Hippocampal formation (tissue), 2 donors: ENCODE measurements around the gene DALRD3.
"Not testable (repeated sequence)": the region's sequence is repeated elsewhere in the genome, so short reads cannot be mapped to it uniquely, and the experiment has no call there.

ENCODE experiments used
- DNase-seq, 2 donors: peaks; one replicate each; lab custom pipeline; 2025; lab: John Stamatoyannopoulos, UW

DALRD3 gene

DNA sequence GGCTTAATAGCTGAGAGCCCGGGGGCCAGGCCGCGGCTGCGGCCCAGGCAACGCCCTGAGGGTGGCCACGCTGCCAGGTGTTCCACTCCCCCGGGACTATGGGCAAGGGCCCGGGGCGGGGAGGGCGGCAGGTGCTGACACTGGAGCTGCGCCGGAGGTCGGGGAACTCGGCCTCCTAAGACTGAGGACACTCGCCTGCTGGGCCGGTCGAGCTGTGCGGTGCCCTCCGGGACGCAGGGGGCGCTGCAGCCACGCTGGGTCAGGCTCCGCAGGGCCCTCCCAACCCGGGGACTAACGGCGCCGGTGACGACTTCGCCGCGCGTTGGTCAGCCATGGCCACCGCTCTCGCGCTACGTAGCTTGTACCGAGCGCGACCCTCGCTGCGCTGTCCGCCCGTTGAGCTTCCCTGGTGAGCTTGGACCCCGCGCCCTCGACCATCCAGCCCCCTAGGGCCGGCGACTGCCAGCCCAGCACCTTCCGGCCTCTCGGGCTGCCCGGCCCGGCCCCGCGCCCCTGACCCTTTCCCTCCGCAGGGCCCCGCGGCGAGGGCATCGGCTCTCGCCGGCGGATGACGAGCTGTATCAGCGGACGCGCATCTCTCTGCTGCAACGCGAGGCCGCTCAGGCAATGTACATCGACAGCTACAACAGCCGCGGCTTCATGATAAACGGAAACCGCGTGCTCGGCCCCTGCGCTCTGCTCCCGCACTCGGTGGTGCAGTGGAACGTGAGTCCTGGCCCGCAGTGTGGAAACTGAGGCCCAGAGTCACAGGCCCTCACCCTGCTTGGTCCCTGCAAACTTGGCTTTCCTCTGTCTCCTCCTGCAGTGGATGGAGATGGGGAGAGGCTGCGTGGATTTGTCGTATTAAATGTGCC, 3.7 kb upstream of the DALRD3 start, which contains the start of gene NDUFAF3:
Gene NDUFAF3 (plus strand): TSS at position 309 of the 875 bp plus-strand sequence. CDS start 24 bp downstream, at position 333.
- peak; percentile 76 to 80 for DNase-seq

DNA sequence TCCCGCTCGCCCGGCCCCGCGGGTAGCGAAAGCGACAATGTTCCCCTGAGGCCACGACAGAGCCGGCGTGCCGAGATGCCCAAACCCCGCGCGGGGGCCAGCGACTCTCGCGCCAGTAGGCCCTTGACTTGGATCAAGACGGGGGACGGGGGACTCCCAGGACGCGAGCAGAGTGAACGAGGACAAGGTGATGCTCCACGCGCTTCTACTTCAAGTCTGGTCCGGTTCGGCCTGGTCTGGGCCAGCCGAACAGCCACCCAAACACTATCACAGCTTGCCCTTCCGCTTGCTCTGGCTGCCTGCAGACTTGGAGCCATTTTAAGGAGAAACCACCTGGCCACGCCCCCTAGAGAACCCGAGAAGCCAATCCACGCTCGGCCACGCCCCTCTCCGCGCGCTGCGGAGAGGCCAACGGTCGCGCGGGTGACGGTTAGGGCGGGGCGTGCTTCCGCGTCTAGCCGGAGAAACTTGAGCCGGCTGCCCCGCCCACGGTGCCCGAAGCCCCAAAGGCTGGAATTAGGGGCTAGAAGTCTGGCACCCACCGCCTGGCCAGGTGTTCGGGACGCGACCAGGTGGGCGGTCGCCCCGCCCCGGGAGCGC, 2.9 kb upstream of the DALRD3 start:
- DNase-seq = peak; percentile 95 to 96

DNA sequence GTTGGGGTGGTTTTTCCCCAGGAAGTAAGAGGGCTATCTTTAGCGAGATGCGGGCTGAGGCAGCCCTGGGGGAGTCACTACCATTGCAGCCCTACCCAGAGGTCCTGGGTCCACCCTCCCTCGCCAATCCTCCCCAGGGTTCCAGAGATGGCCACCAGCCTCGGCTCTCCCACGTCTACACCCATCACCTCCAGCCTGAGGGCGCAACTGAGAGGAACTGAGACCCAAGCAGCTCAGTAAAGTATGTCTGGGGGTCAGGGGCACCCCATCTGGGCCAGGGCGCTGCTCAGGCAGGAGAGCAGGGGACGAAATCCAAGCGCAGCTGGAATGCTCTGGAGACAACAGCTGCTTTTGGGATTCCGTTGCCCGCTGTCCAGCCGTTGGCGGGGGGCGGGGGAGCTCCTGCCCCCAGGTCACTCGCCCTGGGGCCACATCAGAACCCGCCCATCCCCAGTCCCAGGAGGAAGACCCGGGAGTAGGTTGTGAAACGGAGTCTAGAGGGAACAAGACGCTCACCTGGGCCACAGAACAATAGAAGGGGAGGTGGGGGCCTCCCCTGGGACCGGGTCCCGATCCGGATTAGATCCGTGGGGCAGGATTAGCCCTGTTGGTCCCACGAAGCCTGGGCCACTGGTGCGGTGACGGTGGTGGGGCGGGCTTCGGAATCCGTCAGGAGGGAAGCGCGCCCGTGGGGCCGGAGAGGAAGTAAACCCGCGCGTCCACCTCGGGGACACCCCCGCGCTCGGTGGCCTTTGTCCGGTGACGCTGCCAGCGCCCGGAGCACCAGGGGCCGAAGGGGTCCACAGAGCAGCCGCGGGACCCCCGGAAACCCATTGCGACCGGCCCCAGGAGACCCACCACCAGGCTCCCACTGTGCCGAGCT, 2.2 kb upstream of the DALRD3 start:
- no peak for DNase-seq

DNA sequence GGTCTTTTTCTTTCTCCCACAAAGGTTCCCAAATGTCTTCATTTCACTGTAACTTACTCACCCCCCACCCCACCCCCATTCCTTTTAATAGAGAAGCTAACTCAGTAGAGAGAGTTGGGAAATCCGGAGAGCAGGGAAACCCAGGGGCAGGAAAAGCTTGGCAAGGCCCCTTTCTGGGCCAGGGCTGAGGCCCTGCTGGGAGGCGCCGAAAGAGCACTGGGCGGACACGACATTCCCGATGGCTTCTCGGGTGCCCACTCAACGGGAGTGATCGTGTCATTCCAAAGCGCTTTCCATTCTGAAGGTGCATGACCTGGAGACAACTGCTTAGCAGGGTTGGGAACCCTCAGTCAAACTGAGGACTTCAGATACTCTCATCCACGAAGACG, 1.6 kb upstream of the DALRD3 start:
- DNase-seq = no peak

DNA sequence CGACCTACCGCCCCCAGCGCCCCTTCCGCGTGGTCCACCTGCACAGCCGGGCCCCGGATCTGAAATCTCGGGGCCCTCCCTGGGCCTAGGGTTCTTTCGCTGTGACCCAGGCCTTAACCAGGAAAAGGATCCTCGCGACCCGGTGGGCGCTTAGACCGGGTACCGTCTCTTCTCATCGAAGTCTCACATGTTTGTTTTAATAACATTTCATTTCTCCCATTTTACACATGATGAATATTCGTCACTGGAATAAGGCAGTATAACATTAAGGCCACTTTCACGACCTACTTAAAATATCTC, 277 bp upstream of the DALRD3 start:
- no peak for DNase-seq

DNA sequence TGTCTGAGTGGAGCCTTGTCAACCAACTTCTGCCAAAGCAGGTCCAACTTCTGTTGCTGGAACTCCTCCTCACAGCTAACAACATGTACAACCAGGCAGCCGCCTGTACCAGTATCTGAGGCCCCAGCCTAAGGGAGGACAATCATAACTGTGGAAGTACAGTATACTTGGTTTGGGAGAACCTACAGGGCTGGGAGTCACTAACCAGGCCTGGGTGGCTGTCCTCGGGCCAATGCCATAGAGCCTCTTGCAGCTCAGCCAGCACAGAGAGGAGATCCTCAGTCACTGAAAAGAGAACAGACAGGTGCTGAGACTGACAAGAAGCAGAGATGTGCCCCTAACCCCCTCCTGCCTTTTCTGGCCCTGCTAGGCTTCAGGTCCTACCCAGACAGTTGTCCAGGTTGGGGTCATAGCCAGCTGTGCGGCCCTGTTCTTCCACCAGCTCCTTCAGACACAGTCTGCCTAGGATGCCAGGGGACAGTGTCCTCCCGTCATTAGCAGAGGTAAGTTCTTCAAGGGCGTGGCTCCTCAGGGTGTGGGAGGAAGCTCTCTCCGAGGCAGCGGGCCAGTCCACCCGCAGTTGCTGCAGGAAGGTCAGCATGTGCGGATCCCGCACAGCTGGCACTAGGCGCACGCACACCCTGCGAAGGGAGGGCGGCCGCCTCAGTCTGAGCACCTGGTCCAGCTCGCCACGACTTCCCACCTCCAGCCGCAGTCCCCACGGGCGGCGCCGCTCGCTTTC, 980 bp downstream of the DALRD3 start:
- no peak for DNase-seq

DNA sequence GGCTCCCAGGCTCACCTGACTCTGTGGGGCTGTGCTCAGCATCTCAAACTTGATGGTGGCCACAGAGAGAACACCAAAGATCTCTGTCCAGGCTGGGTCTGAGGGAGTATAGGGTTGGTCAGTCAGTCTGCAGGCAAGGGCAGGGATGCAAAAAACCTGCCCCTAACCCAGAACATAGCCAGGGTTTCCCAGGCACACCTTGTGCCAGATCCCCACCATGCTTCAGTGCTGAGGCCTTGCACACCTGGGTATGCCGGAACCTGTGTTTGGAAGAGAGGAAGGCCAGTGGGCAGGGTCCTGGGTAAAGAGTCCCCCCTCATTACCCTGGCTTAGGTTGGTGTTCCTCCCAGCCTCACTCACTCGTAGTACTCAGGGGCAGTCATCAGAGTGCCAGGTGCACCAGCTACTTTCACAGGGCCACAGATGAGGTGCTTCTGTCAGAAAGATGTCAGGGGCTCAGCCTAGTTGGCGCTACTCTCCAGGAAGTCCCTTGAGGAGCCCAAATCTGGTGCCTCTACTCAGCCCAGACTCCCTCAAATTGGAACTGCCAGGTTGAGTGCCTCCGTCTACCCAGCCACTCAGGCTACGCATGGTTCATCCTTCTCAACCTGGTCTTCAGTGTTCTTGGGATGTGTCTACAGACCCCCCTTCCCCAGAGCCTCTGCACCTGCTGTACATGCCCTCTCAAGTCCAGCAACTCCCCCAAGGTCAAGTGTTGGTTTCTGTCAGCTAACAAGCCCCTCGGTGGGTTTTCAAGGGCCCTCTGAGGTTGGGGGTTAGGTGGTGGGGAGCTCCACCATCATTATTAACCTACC, 1.8 kb downstream of the DALRD3 start:
- DNase-seq = no peak

DNA sequence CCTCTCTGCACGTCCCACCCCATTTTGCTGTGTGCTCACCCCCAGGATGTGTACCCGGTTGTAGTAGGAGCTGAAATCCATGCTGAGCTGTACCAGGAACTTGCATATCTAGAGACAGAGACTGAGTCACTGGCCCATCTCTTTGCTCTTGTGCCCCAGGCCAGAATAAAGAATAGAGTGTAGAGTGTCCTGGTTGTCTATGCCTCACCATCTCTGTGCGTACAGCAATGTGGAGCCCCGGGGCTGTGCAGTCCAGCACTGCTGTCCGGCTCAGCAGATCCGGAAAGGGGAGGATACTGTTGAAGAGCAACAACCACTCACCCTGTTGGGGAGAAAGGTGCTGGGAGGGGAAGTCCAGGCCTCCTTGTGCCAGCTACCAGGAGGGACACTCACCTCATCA, 2.6 kb downstream of the DALRD3 start:
- no peak for DNase-seq

DNA sequence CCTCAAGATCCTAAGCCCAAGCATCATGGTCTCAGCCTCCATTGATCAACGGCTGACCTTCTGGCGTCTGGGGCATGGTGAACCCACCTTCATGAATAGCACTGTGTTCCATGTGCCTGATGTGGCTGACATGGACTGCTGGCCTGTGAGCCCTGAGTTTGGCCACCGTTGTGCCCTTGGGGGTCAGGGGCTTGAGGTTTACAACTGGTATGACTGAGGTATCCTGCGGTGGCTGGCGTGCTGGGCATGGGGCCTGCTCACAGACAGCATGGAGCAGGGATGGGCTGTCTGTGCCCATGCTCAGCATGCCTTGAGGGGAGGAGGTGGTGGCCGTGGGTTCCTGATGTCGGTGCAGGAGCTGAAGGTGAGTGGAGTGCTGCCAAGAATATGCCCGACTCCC, 3.3 kb downstream of the DALRD3 start:
- DNase-seq = no peak

DNA sequence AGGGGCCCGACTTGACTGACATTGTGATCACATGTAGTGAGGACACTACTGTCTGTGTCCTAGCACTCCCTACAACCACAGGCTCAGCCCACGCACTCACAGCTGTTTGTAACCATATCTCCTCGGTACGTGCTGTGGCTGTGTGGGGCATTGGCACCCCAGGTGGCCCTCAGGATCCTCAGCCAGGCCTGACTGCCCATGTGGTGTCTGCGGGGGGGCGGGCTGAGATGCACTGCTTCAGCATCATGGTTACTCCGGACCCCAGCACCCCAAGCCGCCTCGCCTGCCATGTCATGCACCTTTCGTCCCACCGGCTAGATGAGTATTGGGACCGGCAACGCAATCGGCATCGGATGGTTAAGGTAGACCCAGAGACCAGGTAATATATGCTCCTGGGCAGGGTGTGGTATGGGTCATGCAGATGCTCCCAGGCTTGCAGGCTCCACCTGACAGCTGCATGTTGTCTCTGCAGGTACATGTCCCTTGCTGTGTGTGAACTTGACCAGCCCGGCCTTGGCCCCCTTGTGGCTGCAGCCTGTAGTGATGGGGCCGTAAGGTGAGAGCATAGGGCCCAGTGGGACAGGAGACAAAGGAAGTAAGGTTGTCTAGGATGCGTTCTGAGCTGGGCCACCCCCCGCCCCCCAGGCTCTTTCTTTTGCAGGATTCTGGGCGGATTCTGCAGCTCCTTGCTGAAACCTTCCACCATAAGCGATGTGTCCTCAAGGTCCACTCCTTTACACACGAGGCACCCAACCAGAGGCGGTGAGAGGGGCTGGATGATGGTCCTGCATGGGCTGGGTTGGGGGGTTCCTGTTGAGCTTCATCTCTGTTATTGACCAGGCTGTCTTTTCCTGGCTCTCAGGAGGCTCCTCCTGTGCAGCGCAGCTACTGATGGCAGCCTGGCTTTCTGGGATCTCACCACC, 4.4 kb downstream of the DALRD3 start:
- DNase-seq = no peak

DNA sequence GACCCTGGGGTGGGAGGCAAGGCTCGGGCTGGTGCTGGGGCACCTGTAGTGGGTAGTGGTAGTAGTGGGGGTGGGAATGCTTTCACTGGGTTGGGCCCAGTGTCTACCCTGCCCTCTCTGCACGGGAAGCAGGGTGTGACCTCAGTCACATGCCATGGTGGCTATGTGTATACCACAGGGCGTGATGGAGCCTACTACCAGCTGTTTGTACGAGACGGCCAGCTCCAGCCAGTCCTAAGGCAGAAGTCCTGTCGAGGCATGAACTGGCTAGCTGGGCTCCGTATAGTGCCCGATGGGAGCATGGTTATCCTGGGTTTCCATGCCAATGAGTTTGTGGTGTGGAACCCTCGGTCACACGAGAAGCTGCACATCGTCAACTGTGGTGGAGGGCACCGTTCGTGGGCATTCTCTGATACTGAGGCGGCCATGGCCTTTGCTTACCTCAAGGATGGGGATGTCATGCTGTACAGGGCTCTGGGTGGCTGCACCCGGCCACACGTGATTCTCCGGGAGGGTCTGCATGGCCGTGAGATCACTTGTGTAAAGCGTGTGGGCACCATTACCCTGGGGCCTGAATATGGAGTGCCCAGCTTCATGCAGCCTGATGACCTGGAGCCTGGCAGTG, 5.2 kb downstream of the DALRD3 start:
- DNase-seq = no peak

DNA sequence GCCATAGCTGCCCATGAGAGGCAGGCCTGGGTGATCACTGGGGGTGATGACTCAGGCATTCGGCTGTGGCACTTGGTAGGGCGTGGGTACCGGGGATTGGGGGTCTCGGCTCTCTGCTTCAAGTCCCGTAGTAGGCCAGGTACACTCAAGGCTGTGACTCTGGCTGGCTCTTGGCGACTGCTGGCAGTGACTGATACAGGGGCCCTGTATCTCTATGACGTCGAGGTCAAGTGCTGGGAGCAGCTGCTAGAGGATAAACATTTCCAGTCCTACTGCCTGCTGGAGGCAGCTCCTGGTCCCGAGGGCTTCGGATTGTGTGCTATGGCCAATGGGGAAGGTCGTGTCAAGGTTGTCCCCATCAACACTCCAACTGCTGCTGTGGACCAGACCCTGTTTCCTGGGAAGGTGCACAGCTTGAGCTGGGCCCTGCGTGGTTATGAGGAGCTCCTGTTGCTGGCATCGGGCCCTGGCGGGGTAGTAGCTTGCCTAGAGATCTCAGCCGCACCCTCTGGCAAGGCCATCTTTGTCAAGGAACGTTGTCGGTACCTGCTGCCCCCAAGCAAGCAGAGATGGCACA, 5.9 kb downstream of the DALRD3 start:
- no peak for DNase-seq

DNA sequence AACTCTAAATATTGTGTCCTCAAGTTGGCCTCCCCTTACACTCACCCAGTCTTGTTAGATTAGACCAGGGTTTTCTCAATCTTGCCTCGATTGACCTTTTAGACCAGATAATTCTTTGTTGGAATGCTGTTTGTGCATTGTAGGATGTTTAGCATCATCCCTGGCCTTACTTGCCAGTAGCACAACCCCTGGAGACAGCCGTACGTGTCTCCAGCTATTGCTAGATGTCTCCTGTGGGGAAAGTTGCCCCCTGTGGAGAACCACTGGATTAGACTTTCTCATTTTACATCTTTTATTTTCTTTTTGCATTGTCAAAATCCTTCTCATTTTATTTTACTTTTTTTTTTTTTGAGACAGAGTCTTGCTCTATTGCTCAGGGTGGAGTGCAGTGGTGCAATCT, 9.0 kb downstream of the DALRD3 start:
- DNase-seq = no peak

DNA sequence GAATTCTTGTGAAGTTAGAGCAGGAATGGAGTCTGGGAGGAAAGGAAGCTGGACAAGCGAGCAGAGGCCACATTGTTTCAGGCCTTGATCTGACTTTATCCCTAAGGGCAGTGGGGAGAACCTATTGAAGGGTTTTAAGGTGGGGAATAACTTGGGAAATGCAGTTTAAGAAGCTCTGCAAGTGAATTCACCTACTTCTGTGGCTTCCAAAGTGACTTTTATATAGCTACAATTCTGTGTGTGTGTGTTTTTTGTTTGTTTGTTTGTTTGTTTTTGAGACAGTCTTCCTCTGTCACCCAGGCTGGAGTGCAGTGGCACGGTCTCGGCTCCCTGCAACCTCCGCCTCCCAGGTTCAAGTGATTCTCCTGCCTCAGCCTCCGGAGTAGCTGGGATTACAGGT, 9.8 kb downstream of the DALRD3 start:
- DNase-seq = not testable (repeated sequence)

DNA sequence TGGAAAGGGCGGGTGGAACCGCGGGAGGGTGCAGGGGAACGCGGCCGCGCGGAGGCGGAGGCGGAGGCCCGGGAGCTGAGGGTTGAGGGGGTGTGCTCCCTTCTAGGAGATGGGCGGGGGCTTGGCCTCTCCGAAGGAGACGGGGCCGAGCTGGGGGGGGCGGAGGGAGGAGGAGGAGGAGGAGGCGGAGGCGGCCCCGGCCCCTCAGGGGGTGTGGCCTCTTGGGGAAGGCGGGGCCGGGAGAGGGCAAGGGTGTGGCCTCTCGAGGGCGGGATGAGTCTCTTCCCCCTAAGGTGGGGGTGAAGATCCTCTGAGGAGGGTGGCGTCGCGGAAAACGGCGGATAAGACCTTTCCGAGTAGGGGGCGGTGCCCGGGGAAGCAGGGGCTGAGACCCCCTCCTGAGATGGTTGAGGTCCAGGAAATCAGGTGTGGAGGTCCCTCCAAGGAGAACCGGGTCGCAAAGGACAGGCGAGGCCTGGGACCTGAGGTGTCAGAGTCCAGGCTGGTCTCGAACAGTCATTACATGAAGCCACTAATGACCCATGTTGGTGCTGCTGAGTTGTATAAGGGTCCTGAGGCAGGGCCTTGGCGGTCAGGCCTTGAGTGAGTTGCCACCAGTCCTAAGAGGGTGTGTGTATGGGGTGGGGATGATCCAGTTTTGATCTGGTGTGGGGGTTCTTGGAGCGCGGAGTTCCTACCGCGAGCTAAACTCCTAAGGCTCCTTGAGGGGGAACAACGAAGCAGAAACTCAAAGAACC, 10.4 kb downstream of the DALRD3 start:
- DNase-seq = peak; percentile 46 to 74

DNA sequence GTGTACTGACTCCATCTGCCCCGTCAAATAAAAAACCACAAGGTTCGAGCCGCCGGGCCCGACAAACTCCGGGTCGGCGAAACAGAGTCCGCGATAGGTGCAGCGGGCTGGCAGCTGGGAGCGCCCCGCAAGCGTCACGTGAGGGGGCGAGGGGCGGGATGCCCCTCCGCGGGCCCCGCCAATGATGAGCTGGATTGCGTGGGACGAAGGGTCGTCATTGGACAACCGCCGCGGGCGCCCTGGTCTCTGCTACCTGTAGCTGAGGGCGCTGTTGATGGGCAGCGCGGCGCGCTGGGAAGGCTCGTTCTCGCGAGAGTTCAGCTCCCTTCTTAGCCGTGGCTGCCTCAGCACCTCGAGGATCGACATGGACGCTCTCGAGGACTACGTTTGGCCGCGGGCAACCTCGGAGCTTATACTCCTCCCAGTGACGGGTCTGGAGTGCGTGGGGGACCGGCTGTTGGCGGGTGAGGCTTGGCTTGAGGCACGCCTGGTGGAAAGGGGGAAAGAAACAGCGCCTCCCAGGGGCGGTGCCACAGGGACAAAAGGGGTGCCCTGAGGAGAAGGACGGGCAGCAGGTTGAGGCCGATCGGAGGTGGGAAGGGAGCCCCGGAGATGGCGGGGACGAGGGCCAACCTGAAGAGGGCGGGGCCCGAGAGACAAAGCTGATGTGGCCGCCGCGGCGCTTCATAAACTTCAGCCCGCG, 11.2 kb downstream of the DALRD3 start, which contains the start of gene WDR6:
Gene WDR6 (plus strand): TSS at position 324 of the 703 bp plus-strand sequence. CDS start 41 bp downstream, at position 365.
- DNase-seq = peak; percentile 92 to 94

DNA sequence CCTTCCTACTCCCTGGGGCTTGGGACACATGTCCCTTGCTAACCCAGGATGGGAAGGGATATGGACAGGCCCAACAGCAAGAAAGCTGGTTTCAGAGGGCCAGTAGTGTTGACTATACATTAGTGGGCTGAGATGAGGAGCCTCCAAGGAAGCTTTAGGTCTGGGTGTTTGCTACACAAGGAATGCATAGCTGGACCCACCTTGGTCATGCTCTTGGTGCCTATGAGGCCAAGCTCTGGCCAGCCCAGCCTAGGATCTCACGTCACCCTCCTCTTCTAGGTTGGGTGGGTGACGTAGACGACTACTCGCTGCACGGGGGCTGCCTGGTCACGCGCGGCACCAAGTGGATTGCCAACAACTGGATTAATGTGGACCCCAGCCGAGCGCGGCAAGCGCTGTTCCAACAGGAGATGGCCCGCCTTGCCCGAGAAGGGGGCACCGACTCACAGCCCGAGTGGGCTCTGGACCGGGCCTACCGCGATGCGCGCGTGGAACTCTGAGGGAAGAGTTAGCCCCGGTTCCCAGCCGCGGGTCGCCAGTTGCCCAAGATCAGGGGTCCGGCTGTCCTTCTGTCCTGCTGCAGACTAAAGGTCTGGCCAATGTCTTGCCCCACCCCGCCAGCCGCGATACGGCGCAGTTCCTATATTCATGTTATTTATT, 11.8 kb downstream of the DALRD3 start:
- no peak for DNase-seq
